Glutamatergic neuron (in vitro differentiated cells): ENCODE measurements around the gene ZCCHC4. TPM values are rescaled to one million over a fixed set of nuclear protein-coding genes. Genes with fewer than 3 reads are reported as not detected.

Experiments
- DNase-seq: peaks from one replicate; pipeline ENCODE4 v3.0.0; 2022
- H3K27ac Mint-ChIP-seq: one replicate; pipeline ENCODE4 v1.8.0; 2020; ENCODE audit warnings: mild to moderate bottlenecking, mixed read lengths, inconsistent platforms; ENCODE audit not compliant: unreplicated experiment
- H3K27me3 Mint-ChIP-seq: one replicate; pipeline ENCODE4 v1.8.0; 2020; ENCODE audit warnings: mild to moderate bottlenecking, moderate library complexity, mixed read lengths, inconsistent platforms; ENCODE audit not compliant: unreplicated experiment
- H3K36me3 Mint-ChIP-seq: one replicate; pipeline ENCODE4 v1.8.0; 2020; ENCODE audit warnings: mild to moderate bottlenecking, mixed read lengths, inconsistent platforms; ENCODE audit not compliant: unreplicated experiment
- H3K4me1 Mint-ChIP-seq: one replicate; pipeline ENCODE4 v1.8.0; 2020; ENCODE audit warnings: mild to moderate bottlenecking, low read depth, mixed read lengths, inconsistent platforms; ENCODE audit not compliant: unreplicated experiment
- H3K4me3 Mint-ChIP-seq: one replicate; pipeline ENCODE4 v1.8.0; 2020; ENCODE audit warnings: mild to moderate bottlenecking, mixed read lengths, inconsistent platforms; ENCODE audit not compliant: unreplicated experiment
- H3K9me3 Mint-ChIP-seq: one replicate; pipeline ENCODE4 v1.8.0; 2020; ENCODE audit warnings: mild to moderate bottlenecking, moderate library complexity, mixed read lengths, inconsistent platforms; ENCODE audit not compliant: unreplicated experiment
- CTCF ChIP-seq: fragments of 200-600 bp; sonication (generic); IDR thresholded peaks from one replicate; pipeline ENCODE4 v1.5.0; 2021; ENCODE audit not compliant: partially characterized antibody, unreplicated experiment
- total RNA-seq: library from RNA; stranded (reverse); fragmentation: NEBNext Ultra II Directional; extraction: Animal tissue kit (Norgen Biotek cat#: 25700); gene quantifications from one replicate; pipeline ENCODE4 v1.2.1, GENCODE V29; 2021; ENCODE audit not compliant: unreplicated experiment

The ZCCHC4 gene
- total RNA-seq, 1 donor from 2014 or later = 7.4 TPM

GRCh38 chr4:25284466-25284865, 28.1 kb upstream of the ZCCHC4 start:
- H3K27ac Mint-ChIP-seq = no peak overlapping the region
- H3K27me3 Mint-ChIP-seq = no peaks in the 10 kb centered on the region
- no peak for TF ChIP-seq CTCF
- no peaks in the 10 kb centered on the region for H3K4me1 Mint-ChIP-seq
- peaks cover 2% of the 10 kb centered on the region for H3K9me3 Mint-ChIP-seq
- no peak for DNase-seq
- no peak overlapping the region for H3K4me3 Mint-ChIP-seq
- peaks cover 12% of the 10 kb centered on the region for H3K36me3 Mint-ChIP-seq

- H3K4me1 Mint-ChIP-seq = no peaks in the 10 kb centered on the region
- H3K4me3 Mint-ChIP-seq = no peak overlapping the region
- no peak for TF ChIP-seq CTCF
- peak; percentile 27 for DNase-seq
- peaks cover 5% of the 10 kb centered on the region for H3K9me3 Mint-ChIP-seq
- no peaks in the 10 kb centered on the region for H3K27me3 Mint-ChIP-seq
- H3K27ac Mint-ChIP-seq = no peak overlapping the region
- peaks cover 12% of the 10 kb centered on the region for H3K36me3 Mint-ChIP-seq
These were observed 22.0 kb upstream of the ZCCHC4 start for GRCh38 chr4:25290490-25291067.

GRCh38 chr4:25291158-25291733, 21.3 kb upstream of the ZCCHC4 start:
- no peak for TF ChIP-seq CTCF
- Mint-ChIP-seq H3K4me1 (no peaks in the 10 kb centered on the region), H3K27ac (no peak overlapping the region), H3K36me3 (peaks cover 12% of the 10 kb centered on the region), H3K9me3 (peaks cover 5% of the 10 kb centered on the region), H3K27me3 (no peaks in the 10 kb centered on the region), H3K4me3 (no peak overlapping the region)
- no peak for DNase-seq

- Mint-ChIP-seq H3K27me3 (no peaks in the 10 kb centered on the region), H3K36me3 (no peaks in the 10 kb centered on the region), H3K9me3 (no peaks in the 10 kb centered on the region), H3K4me3 (no peak overlapping the region), H3K27ac (no peak overlapping the region), H3K4me1 (no peaks in the 10 kb centered on the region)
- no peak for TF ChIP-seq CTCF
- no peak for DNase-seq
These were observed 14.9 kb upstream of the ZCCHC4 start for GRCh38 chr4:25297528-25298242.
